NCI-H2227 (cell line): ENCODE measurements around the gene MAGI2.

Experiments
- DNase-seq: peaks from one replicate; lab custom pipeline; 2025; ENCODE audit not compliant: unreplicated experiment; lab: John Stamatoyannopoulos, UW

The MAGI2 gene

GRCh38 chr7:77985974-77986339 is 1467.5 kb downstream of the MAGI2 start:
- DNase-seq, result no peak

GRCh38 chr7:77985232-77985973 is 1468.1 kb downstream of the MAGI2 start:
- no peak for DNase-seq

DNA sequence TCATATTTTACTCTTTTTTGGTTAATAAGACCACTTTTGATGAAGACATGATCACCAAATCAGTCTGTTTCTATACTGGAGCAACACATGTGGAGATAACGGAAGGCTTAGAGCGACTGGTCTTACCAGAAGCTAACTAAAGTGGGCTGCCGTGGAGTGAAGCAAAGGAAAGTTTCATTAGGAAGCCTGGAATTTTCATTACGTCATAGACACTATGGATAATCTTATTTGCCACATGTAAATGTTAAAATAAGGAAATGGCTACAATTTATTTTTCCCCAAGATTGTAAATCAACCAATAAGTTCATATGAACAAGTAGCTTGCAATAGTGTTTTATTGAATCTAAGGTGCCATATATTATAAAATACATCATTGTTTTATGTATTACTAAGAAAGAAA is 1469.5 kb downstream of the MAGI2 start:
- no peak for DNase-seq

GRCh38 chr7:77982926-77983550 is 1470.4 kb downstream of the MAGI2 start:
- no peak for DNase-seq

- DNase-seq, result no peak
Measured at GRCh38 chr7:77980087-77980713, 1473.3 kb downstream of the MAGI2 start.

DNA sequence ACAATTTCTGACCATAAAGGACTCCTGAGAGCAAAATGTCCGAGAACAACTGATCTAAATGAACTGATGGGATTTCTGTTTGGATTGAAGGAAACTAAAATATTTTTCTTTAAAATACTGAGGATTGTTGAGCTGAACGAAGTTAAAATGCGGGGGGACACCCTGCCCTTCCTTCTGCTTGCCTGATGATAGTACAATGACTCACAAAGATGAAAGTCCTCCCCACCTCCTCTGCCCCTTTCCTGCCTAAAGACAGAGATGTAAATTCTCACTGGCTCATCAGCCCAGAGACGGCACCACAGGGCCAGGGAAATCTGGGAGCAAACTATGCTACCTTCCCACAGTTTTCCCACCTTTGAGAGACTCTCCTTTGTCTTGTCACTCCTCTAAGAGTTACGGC is 1474.2 kb downstream of the MAGI2 start:
- DNase-seq, result no peak

DNA sequence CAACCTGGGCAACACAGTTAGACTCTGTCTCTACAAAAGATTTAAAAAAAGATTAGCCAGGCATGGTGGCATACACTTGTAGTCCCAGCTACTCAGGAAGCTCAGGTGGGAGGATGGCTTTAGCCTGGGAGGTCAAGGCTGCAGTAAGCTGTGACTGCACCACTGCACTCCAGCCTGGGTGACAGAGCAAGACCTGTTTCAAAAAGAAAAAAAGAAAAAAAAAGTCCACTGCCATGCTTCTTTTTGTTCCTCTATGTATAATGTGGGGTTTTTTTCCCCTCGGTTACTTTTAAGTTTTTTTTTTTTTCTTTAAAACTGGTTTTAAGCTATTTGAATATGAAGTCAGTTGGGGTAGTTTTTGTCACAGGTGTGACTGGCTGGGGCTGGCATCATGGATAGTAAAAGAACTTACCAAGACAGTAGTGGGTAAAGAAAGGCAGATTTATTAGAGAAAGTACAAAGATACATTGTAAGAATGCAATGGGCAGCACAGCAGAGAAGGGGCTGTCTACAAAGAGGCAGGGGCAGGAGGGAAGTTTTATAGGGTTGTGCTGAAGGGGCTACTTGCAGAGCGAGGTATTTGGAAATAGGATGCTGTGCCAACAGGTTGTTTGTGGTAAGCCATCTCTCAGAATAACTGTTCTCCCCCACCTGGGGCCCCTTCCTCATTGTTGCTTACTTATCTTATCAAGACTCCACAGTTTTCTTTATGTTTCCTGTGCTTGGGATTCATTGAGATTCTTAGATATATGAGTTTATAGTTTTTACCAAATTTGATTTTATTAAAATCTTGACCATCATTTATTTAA is 1477.6 kb downstream of the MAGI2 start:
- DNase-seq, result no peak

- DNase-seq, result no peak
Measured at GRCh38 chr7:77971726-77972125, 1481.7 kb downstream of the MAGI2 start.

DNA sequence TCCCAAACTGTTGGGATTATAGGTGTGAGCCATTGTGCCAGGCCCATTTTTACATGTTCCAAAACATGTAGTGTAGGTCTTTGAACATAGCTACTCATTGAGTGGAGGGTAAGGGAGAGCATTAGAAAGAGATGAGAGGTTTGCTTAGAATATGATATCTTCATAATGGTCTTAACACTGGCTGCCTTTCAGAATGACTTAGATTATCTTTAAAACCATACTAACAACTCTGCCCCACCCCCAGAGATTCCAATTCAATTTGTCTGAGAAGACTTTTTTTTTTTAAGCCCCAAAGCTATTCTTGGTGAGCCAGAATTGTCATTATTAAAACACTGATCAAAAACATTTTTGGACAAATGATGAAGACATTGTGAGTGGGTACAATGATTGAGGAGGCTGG is 1486.0 kb downstream of the MAGI2 start:
- DNase-seq, result no peak
